Cardiac fibroblast (primary cell): ENCODE results near the gene NGLY1.
A peak's percentile ranks its signal among the peaks of the same experiment; 100 is the strongest.

Experiments
- DNase-seq, 2 donors: peaks; one replicate each; pipeline versions ENCODE4 v3.0.0 to v3.0.0-alpha.2; 2010; ENCODE audit warnings: low read depth in 2 of 2
- H3K4me3 ChIP-seq, 2 donors: replicated peaks in 1 of 2; 1 replicate in 1 of 2; 2 replicates in 1 of 2; pipeline ENCODE4 v1.5.1; 2011; ENCODE audit warnings: low read depth in 2 of 2, low read length in 2 of 2, mild to moderate bottlenecking in 2 of 2, moderate library complexity in 1 of 2
- TF ChIP-seq, protein P1 (sequence below): IDR thresholded peaks from one replicate; pipeline ENCODE4 v1.5.1; 2011; ENCODE audit warnings: low read depth, mild to moderate bottlenecking, low read length, inconsistent platforms

Gene NGLY1

DNA sequence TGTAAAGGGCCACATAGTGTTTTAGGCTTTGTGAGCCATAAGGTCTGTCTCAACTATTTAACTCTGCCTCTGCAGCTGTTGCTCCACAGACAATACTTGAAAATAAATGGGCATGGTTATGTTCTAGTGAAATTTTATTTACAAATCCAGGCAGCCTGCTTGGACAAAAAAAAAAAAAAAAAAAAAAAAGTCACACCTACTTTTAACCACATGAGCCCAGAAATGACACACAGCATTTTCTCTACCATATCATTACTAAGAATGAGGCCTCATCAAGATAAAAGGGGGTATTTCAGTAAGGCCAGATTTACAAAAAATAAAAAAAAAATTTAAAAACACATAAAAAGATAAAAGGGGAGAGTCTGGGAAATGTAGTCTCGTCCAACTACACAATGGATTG is 1.7 kb upstream of the NGLY1 start:
- TF ChIP-seq, protein P1, sequence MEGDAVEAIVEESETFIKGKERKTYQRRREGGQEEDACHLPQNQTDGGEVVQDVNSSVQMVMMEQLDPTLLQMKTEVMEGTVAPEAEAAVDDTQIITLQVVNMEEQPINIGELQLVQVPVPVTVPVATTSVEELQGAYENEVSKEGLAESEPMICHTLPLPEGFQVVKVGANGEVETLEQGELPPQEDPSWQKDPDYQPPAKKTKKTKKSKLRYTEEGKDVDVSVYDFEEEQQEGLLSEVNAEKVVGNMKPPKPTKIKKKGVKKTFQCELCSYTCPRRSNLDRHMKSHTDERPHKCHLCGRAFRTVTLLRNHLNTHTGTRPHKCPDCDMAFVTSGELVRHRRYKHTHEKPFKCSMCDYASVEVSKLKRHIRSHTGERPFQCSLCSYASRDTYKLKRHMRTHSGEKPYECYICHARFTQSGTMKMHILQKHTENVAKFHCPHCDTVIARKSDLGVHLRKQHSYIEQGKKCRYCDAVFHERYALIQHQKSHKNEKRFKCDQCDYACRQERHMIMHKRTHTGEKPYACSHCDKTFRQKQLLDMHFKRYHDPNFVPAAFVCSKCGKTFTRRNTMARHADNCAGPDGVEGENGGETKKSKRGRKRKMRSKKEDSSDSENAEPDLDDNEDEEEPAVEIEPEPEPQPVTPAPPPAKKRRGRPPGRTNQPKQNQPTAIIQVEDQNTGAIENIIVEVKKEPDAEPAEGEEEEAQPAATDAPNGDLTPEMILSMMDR, result no peak
- DNase-seq, result no peak
- H3K4me3 ChIP-seq, result no peak overlapping the region

DNA sequence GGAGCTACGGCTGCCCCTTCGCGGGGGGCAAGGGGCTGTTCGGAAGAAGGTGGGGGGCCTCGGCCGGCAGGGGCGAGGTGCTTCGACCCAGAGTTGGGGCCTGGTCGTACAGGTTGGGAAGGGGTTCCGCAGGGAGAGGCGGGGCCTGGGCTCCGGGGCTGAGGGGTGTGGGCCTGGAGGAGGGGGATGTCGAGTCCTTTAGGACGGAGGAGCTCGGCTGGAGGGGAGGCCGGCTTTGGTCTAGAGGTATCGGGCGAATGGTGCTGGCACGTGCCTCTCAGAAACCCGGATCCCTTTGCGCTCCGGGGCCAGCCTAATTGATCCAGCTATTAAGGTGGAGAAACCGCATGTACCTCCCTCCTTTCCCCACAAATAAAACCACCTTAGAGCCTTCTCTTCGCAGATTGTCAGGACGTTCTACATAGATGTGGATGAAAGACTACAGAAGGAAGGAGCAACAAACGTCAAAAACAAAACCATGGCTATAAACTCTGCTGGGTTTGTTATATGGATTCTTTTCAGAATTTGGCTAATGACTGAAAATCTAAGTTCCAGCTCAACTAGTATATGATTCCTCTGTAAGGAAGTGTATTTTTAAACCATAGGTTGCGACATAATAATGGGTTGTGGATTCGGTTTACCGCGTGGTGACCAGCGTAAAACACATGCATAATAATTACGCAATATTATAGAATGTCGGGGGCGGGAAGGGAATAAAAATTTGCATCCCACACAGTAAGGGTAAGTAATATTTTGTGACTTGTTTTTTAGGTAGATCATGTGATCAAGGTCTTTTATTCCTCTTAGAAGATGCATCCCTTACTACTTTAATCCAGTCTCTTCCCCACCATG is 644 bp upstream of the NGLY1 start:
- TF ChIP-seq, protein P1, result no peak
- H3K4me3 ChIP-seq, result peak overlapping the region; percentile 72 to 89
- DNase-seq, result peak; percentile 53 to 56

DNA sequence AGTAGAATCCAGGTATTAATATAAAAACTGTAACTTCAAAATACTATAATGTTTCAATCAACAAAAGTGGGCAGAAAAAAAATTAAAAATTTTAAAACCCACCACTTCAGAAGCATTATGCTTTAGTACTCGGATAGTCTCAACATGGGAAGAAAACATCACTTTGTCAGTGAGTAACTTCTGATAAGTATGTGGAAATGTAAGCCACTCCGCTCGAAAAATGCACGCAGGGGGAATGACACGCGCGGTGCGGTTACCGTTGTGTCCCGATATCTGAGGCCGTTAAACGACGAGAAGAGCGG is 656 bp downstream of the NGLY1 start:
- TF ChIP-seq, protein P1, result no peak
- no peak for DNase-seq
- peak overlapping the region; percentile 78 to 84 for H3K4me3 ChIP-seq

DNA sequence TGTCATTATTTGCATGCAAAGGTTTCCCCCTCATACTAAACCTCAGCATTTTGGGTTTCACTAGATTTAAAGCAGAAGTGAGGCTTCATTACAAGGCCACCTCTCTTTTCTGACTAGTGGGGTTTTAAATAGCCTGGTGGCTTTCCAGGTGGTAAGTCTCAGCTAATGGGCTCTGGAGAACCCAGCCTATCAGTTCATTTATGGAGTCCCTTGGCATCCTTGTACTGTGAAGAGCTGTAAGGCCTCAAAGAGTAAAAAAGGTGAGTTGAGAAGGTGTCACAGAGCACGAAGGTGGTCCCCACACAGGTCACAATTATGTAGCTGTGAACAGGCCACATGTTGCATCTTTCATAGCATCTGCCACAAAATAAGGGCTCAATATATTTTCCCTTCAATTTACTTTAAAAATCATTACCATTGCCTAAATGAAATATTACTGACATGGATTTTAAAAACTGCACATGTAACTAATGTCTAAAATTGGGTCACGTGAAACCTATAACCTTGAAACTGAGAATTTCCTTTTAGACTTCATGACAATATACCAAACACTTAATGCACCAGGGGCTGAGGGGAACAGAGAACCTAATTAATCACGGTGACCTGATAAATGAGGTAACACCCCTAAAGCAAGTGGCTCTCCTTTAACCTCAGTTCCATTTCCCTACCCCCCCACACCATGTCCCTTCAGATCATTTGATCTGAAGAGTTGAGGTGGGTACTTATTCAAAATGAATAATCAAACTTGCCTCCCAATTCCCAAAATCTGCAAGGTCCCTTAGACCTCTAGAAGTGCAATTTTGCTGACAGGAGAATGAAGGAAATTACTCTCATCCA is 1.3 kb downstream of the NGLY1 start:
- no peak for DNase-seq
- TF ChIP-seq, protein P1, result no peak
- H3K4me3 ChIP-seq, result peak overlapping the region; percentile 78 to 84

DNA sequence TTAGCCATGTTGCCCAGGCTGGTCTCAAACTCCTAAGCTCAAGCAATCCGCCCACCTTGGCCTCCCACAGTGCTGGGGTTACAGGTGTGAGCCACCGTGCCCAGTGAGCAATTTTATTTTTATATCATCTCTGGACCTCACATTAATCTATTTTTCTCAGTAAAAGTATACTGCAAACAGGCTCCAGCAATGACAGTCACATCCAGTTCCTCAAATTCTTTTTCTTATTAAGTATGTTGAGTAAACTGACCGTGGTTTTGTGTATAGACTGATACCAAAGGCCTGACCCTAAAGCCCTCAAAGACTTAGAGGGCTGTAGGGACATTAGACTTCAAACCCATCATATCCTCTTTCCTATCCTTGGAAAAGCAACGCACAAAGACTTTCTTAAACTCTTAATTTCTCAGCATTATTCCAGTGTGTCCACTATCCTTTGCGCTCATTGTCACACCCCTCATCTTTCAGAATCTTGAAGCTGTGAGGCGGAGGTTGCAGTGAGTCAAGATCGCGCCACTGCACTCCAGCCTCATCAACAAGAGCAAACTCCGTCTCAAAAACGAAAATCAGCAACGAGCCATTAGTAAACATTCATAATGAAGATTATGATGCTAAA is 2.0 kb downstream of the NGLY1 start:
- no peak for DNase-seq
- no peak overlapping the region for H3K4me3 ChIP-seq
- TF ChIP-seq, protein P1, result no peak

DNA sequence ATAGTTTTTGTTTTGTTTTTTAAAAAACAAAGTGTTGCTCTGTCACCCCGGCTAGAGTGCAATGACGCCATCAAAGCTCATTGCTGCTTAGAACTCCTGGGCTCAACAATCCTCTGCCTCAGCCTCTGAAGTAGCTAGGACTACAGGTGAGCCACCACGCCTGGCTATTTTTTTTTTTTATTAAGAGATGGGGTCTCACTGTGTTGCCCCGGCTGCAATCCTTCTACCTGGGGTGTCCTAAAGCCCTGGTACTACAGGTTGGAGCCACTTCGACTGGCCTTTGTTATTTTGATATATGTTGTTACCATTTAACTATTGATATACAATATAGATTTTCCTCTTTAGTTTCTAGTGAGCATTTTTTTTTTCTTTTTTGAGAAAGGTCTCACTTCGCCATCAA is 2.6 kb downstream of the NGLY1 start:
- TF ChIP-seq, protein P1, result no peak
- no peak overlapping the region for H3K4me3 ChIP-seq
- DNase-seq, result no peak
